H9 (cell line): ENCODE results near the gene DSTN. TPM values are rescaled to one million over a fixed set of nuclear protein-coding genes. Genes with fewer than 3 reads are reported as not detected.

Experiments used
- DNase-seq: peaks from one replicate; pipeline ENCODE4 v3.0.0-alpha.2; 2017
- H2AFZ ChIP-seq: one replicate; pipeline ENCODE4 v1.6.1; 2013; ENCODE audit warnings: mild to moderate bottlenecking, low read length, control low read depth, moderate library complexity
- H2AK5ac ChIP-seq: 2 replicates; pipeline ENCODE4 v1.6.1; 2013; ENCODE audit warnings: low read length, control low read depth, mixed read lengths; ENCODE audit not compliant: insufficient read length
- H2BK120ac ChIP-seq: one replicate; pipeline ENCODE4 v1.6.1; 2013; ENCODE audit warnings: low read depth, mild to moderate bottlenecking, low read length, control low read depth, inconsistent platforms; ENCODE audit not compliant: poor library complexity, severe bottlenecking
- H2BK12ac ChIP-seq: 2 replicates; pipeline ENCODE4 v1.6.1; 2013; ENCODE audit warnings: low read length, control low read depth, mixed read lengths, low read depth; ENCODE audit not compliant: insufficient read length
- H2BK15ac ChIP-seq: 2 replicates; pipeline ENCODE4 v1.6.1; 2013; ENCODE audit warnings: low read depth, low read length, control low read depth
- H2BK20ac ChIP-seq: one replicate; pipeline ENCODE4 v1.6.1; 2013; ENCODE audit warnings: low read depth, mild to moderate bottlenecking, low read length, control low read depth, inconsistent platforms; ENCODE audit not compliant: poor library complexity, severe bottlenecking
- H2BK5ac ChIP-seq: 2 replicates; pipeline ENCODE4 v1.6.1; 2013; ENCODE audit warnings: low read length, control low read depth, mixed read lengths; ENCODE audit not compliant: insufficient read length
- H3K14ac ChIP-seq: 2 replicates; pipeline ENCODE4 v1.6.1; 2013; ENCODE audit warnings: low read length, control low read depth; ENCODE audit not compliant: insufficient read depth
- H3K18ac ChIP-seq: 2 replicates; pipeline ENCODE4 v1.6.1; 2013; ENCODE audit warnings: low read depth, mild to moderate bottlenecking, mixed read lengths, low read length, control low read depth; ENCODE audit not compliant: insufficient read length
- H3K23ac ChIP-seq: 2 replicates; pipeline ENCODE4 v1.6.1; 2013; ENCODE audit warnings: low read length, control low read depth, mixed read lengths, low read depth; ENCODE audit not compliant: insufficient read length
- H3K23me2 ChIP-seq: 2 replicates; pipeline ENCODE4 v1.6.1; 2013; ENCODE audit warnings: low read depth, mild to moderate bottlenecking, mixed read lengths, low read length, control low read depth; ENCODE audit not compliant: insufficient read length, poor library complexity, severe bottlenecking
- H3K27ac ChIP-seq: 2 replicates; pipeline ENCODE4 v1.5.1; 2013; ENCODE audit warnings: low read length, control low read depth, mixed read lengths, low read depth; ENCODE audit not compliant: insufficient read length
- H3K27me3 ChIP-seq: 2 replicates; pipeline ENCODE4 v1.6.1; 2013; ENCODE audit warnings: low read length, control low read depth, inconsistent platforms; ENCODE audit not compliant: insufficient read depth
- H3K4ac ChIP-seq: 2 replicates; pipeline ENCODE4 v1.6.1; 2013; ENCODE audit warnings: low read depth, mild to moderate bottlenecking, control low read depth, inconsistent platforms, low read length, moderate library complexity
- H3K4me1 ChIP-seq: 2 replicates; pipeline ENCODE4 v1.6.1; 2013; ENCODE audit warnings: low read length, control low read depth, inconsistent platforms; ENCODE audit not compliant: insufficient read depth
- H3K4me2 ChIP-seq: 2 replicates; pipeline ENCODE4 v1.6.1; 2013; ENCODE audit warnings: low read length, control low read depth, mixed read lengths; ENCODE audit not compliant: insufficient read length, insufficient read depth
- H3K56ac ChIP-seq: 2 replicates; pipeline ENCODE4 v1.6.1; 2013; ENCODE audit warnings: low read depth, mild to moderate bottlenecking, mixed read lengths, low read length, control low read depth; ENCODE audit not compliant: insufficient read length
- H3K79me1 ChIP-seq: 2 replicates; pipeline ENCODE4 v1.6.1; 2013; ENCODE audit warnings: low read depth, mild to moderate bottlenecking, moderate library complexity, low read length, control low read depth, inconsistent platforms; ENCODE audit not compliant: insufficient read depth, poor library complexity, severe bottlenecking
- H3K79me2 ChIP-seq: 2 replicates; pipeline ENCODE4 v1.6.1; 2013; ENCODE audit warnings: low read length, control low read depth, inconsistent platforms; ENCODE audit not compliant: insufficient read depth
- H3K9ac ChIP-seq: 2 replicates; pipeline ENCODE4 v1.6.1; 2013; ENCODE audit warnings: low read length, control low read depth, mixed read lengths; ENCODE audit not compliant: insufficient read length; ENCODE audit errors: extremely low read depth
- H3K9me3 ChIP-seq: one replicate; pipeline ENCODE4 v1.6.1; 2013; ENCODE audit warnings: low read depth, low read length, inconsistent platforms; ENCODE audit not compliant: control insufficient read depth
- H3T11ph ChIP-seq: one replicate; pipeline ENCODE4 v1.6.1; 2013; ENCODE audit warnings: mild to moderate bottlenecking, low read length, control low read depth, inconsistent platforms
- H4K20me1 ChIP-seq: one replicate; pipeline ENCODE4 v1.6.1; 2013; ENCODE audit not compliant: control insufficient read depth, insufficient read length, insufficient read depth
- H4K5ac ChIP-seq: 2 replicates; pipeline ENCODE4 v1.6.1; 2013; ENCODE audit warnings: low read depth, mild to moderate bottlenecking, mixed read lengths, low read length, control low read depth; ENCODE audit not compliant: insufficient read length
- H4K8ac ChIP-seq: replicated peaks from 2 replicates; pipeline ENCODE4 v1.6.1; 2013; ENCODE audit warnings: low read length, control low read depth, mixed read lengths, low read depth; ENCODE audit not compliant: insufficient read length
- H4K91ac ChIP-seq: 2 replicates; pipeline ENCODE4 v1.6.1; 2013; ENCODE audit warnings: low read depth, mild to moderate bottlenecking, moderate library complexity, mixed read lengths, low read length, control low read depth; ENCODE audit not compliant: insufficient read length
- H3K27ac Mint-ChIP-seq, 3 experiments: 2 replicates in 2 of 3; 3 replicates in 1 of 3; pipeline ENCODE4 v1.8.0; 2020 to 2021; ENCODE audit warnings: mixed read lengths in 3 of 3, mild to moderate bottlenecking in 1 of 3, moderate library complexity in 1 of 3
- H3K27me3 Mint-ChIP-seq: 2 replicates; pipeline ENCODE4 v1.8.0; 2021; ENCODE audit warnings: low read depth, mild to moderate bottlenecking, moderate library complexity, mixed read lengths
- H3K36me3 Mint-ChIP-seq, 3 experiments: 2 replicates in 2 of 3; 3 replicates in 1 of 3; pipeline ENCODE4 v1.8.0; 2020 to 2021; ENCODE audit warnings: low read depth in 3 of 3, mixed read lengths in 3 of 3; ENCODE audit not compliant: insufficient read depth in 1 of 3
- H3K4me1 Mint-ChIP-seq, 2 experiments: 2 replicates each; pipeline ENCODE4 v1.8.0; 2020; ENCODE audit warnings: mixed read lengths in 2 of 2
- H3K4me3 Mint-ChIP-seq, 2 experiments: 2 replicates in 1 of 2; 3 replicates in 1 of 2; pipeline ENCODE4 v1.8.0; 2020 to 2021; ENCODE audit warnings: mild to moderate bottlenecking in 2 of 2, mixed read lengths in 2 of 2, moderate library complexity in 1 of 2
- H3K9me3 Mint-ChIP-seq, 2 experiments: 2 replicates in 1 of 2; 3 replicates in 1 of 2; pipeline ENCODE4 v1.8.0; 2020; ENCODE audit warnings: mild to moderate bottlenecking in 2 of 2, mixed read lengths in 2 of 2, moderate library complexity in 1 of 2
- CTCF ChIP-seq: fragments of 200-600 bp; sonication (generic); conservative IDR thresholded peaks from 3 replicates; pipeline ENCODE4 v1.8.0; 2021; ENCODE audit warnings: antibody characterized with exemption, mild to moderate bottlenecking
- WGBS: extraction: QIAGEN DNeasy Blood & Tissue Kit; methylation state at CpG from one replicate; pipeline ENCODE4 v1.1.7; 2013; ENCODE audit warnings: missing lambda C conversion rate, low lambda C conversion rate, mixed read lengths; ENCODE audit not compliant: insufficient read length; ENCODE audit errors: extremely low coverage; 5-methylcytosine and 5-hydroxymethylcytosine counted together
- total RNA-seq: library from RNA; stranded (reverse); gene quantifications from 2 replicates; pipeline ENCODE4 v1.2.1, GENCODE V29; 2021

Gene DSTN
- total RNA-seq, 1 experiment from 2014 or later, result 145 TPM

DNA sequence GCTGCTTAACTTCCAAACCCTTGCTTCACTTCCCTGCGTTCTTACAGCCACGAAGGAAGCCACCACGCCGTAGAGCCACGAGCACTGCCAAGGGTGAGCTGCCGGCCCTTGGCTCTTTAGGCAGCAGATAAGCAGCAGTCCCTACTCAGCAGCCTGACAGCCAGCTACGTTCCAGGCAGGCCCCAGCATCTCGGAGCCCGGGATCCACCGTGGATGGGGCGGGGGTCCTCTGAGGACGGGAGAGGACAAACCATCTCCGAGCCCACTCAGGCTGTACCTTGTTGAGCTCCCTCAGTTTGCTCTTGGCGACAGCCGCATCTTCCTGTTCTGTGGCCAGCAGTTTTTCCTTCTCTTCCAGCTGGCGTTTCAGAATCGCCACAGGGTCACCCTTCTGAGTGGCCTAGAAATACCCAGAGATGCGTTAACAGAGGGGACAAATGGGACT is 71.7 kb downstream of the DSTN start:
- H3K4me3 Mint-ChIP-seq, result no peak overlapping the region
- no peak overlapping the region for H3K4ac ChIP-seq
- H2BK20ac ChIP-seq, result no peak overlapping the region
- H3K14ac ChIP-seq, result no peak overlapping the region
- H3K79me2 ChIP-seq, result peaks cover 6% of the 10 kb centered on the region; the same call in 1 of the 2 replicates
- no peak for TF ChIP-seq CTCF
- no peak overlapping the region for H4K8ac ChIP-seq
- H3K23me2 ChIP-seq, result no peaks in the 10 kb centered on the region
- no peak overlapping the region for H2AFZ ChIP-seq
- H3K27ac ChIP-seq, result no peak overlapping the region
- H2BK12ac ChIP-seq, result no peak overlapping the region
- H3K9me3 ChIP-seq, result no peaks in the 10 kb centered on the region
- H3K79me1 ChIP-seq, result peaks cover 2% of the 10 kb centered on the region
- H3K4me1 ChIP-seq, result no peaks in the 10 kb centered on the region
- no peak overlapping the region for H4K5ac ChIP-seq
- WGBS, result no CpG with 5 or more reads among the region's 18 CpGs
- no peak overlapping the region for H3T11ph ChIP-seq
- no peak overlapping the region for H2AK5ac ChIP-seq
- no peak overlapping the region for H2BK120ac ChIP-seq
- H3K9me3 Mint-ChIP-seq, result no peaks in the 10 kb centered on the region
- no peaks in the 10 kb centered on the region for H3K27me3 ChIP-seq
- no peak overlapping the region for H2BK15ac ChIP-seq
- peaks cover 16 to 23% (median 17%) of the 10 kb centered on the region in 3 experiments; a peak in 6 of 7 replicates for H3K36me3 Mint-ChIP-seq
- DNase-seq, result no peak
- no peak overlapping the region for H3K56ac ChIP-seq
- no peak overlapping the region for H3K9ac ChIP-seq
- no peak overlapping the region for H3K18ac ChIP-seq
- H3K23ac ChIP-seq, result no peak overlapping the region
- H4K20me1 ChIP-seq, result no peaks in the 10 kb centered on the region
- H4K91ac ChIP-seq, result no peak overlapping the region
- peaks cover 13 to 24% of the 10 kb centered on the region in 2 experiments for H3K4me1 Mint-ChIP-seq
- no peaks in the 10 kb centered on the region for H3K27me3 Mint-ChIP-seq
- H3K27ac Mint-ChIP-seq, result peak overlapping the region in 1 of 3 experiments; percentile 76; a peak in 1 of 7 replicates
- no peak overlapping the region for H2BK5ac ChIP-seq
- no peak overlapping the region for H3K4me2 ChIP-seq
